Measurements from ENCODE around the gene TP73. TPM values are rescaled to one million over a fixed set of nuclear protein-coding genes. Genes with fewer than 3 reads are reported as not detected.

The TP73 gene
- total RNA-seq, 1 experiment from 2014 or later, result 4.4 TPM

DNA sequence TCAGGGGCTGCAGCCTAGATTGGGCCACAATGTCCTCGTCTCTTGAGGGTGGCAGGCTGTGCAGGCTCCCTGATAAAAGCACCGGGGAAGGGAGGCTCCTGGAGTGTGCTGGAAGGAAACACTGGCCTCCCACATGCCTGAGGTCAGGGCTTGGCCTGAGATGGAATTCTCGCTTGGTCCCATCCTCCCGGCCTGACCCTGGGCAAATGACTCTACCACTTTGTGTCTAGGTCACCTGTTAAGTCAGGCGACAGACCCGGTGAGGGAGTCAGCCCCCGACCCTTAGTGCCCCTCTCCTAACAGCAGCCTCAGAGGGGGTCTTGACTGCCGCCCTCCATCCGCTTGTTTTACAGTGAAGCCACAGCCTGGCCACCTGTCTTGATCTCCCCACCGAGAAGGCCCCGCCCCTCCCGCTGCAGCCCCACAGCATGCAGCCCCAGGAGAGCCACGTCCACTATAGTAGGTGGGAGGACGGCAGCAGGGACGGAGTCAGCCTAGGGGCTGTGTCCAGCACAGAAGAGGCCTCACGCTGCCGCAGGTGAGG, 122.7 kb downstream of the TP73 start:
- no peak for DNase-seq (ENCODE audit: low read depth)
- in situ Hi-C loops (cut with HindIII; ENCODE audit: low pct_unique_long_range_greater_than_20kb, low sequenced_read_pairs), result no loop called here

DNA sequence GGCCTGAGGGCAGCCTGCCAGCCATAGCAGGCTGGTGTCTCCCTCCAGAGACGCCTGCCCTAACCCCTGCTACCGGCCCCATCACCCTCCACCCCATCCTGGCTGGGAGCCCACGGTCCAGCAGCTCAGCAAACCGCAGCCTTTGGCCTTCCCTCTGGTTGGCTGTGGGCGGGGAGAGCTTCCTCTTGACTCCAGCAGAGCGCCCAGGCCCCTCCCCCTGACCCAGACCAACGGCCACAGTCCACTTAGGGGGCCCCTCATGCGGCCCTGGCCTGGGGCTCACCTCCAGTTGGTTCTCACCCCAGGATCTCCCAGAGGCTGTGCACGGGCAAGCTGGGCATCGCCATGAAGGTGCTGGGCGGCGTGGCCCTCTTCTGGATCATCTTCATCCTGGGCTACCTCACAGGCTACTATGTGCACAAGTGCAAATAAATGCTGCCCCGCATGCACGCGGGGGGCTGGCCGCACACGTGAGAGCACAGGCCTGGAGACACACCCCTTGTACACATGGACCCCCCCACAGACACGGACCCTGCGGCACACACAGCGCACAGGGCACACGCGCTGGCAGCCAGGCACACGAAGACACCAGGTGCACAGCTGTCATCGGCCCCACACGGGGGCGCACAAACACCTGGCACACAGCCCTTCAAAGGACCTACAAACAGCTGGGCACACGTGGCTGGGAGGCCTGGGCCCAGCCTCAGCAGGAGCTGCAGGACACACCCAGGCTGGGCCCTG, 123.3 kb downstream of the TP73 start:
- in situ Hi-C loops (cut with HindIII; ENCODE audit: low pct_unique_long_range_greater_than_20kb, low sequenced_read_pairs), result no loop called here
- peak; percentile 75 for DNase-seq (ENCODE audit: low read depth)

DNA sequence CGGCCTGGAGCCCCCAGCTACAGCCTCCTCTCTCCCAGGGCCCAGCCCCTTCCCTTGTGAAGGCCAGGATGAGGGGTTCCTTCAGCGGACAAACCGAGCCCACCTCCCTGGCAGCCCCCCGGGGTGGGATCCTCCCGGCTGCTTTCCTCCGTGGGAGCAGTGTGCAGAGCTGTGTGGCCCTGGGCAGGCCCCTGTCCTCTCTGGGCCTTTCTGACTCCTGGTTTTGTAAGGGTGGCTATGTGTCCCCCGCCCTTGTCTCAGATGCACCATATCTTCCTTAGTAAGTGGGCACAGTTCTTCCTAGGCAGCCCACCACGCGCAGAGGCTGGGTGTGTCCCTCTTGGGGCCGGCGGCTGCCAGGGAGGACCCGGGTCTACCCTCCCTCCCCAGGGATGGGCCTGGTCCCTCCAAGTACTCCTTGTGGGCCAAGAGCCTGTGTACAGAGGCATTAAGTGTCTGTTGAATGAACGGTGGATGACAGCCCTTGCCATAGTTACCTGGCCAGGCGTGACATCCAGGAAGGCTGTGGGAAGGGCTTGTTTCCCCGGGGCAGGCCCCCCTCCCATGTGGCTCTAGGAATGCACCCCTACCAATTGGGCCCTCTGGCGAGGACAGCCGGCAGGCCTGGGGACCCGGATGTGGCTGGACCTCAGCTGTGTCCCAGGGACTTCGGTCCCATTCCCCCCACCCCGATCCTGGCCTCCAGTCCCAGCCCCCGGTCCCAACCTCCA, 124.1 kb downstream of the TP73 start:
- in situ Hi-C loops (cut with HindIII; ENCODE audit: low pct_unique_long_range_greater_than_20kb, low sequenced_read_pairs), result no loop called here
- DNase-seq (ENCODE audit: low read depth), result no peak

DNA sequence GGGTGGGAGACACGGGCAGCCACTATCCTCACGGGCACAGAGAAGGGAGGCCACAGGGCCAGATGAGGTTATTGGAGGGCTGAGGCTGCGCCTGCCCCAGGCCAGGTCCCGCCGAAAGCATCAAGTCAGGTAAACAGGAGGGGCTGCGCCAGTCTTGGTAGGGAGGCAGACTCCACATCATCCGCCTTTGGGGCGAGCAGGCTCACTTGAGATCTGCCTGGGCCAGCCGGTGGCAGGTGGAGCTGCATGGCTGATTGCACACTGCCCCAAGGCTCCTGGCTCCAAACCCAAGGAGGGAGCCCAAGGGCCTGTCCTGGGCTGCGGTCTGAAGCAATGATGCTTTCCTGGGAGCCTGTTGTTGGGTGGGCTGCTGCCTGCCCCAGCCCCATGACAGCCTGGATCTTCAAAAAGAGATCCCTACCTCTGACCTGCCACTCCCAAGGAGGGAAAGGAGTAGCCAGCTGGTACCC, 124.8 kb downstream of the TP73 start:
- no peak for DNase-seq (ENCODE audit: low read depth)
- in situ Hi-C loops (cut with HindIII; ENCODE audit: low pct_unique_long_range_greater_than_20kb, low sequenced_read_pairs), result no loop called here

DNA sequence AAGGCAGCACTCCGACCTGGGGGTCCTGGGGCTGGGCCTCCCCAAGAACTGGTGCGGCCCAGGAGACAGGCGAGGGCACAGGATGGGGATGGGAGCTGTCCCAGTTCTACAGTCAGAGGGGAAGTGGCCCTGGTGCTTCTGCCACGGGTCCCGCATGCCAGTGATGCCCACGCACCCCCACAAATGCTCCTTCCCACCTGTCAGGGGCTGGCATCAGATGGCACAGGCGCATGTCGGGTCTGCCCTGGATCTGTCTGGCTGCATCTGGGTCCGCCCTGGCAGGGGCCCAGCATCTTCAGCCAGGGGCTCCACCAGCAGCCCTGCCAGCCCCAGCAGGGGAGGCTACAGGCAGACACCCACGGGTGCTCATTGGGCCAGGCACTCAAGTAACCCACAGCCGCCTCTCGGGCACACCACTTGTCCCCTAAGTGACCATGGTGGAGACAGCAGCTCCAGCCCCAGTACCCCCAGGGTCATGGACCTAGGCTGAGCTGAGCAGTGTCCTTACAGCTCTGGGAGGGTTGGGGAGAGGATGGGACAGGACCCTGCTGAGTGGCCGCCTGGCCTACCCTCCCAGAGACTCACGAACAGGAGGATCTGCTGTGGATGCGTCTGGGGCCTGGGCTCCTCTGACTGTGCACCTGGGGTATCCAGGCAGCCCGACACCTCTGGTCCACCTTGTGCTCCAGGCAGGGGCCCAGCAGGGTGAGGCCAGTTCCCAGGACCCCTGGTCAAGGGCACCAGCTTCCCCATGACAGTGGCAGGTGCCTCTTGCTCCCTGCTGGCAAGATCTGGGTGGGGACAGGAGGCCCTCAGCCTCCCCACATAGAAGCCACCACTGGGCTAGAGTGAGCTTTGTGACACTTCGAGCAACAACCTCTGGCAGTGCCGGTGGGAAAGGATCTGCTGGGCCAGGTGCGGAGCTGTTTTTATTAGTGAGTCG, 125.6 kb downstream of the TP73 start:
- in situ Hi-C loops (cut with HindIII; ENCODE audit: low pct_unique_long_range_greater_than_20kb, low sequenced_read_pairs), result no loop called here
- DNase-seq (ENCODE audit: low read depth), result no peak

DNA sequence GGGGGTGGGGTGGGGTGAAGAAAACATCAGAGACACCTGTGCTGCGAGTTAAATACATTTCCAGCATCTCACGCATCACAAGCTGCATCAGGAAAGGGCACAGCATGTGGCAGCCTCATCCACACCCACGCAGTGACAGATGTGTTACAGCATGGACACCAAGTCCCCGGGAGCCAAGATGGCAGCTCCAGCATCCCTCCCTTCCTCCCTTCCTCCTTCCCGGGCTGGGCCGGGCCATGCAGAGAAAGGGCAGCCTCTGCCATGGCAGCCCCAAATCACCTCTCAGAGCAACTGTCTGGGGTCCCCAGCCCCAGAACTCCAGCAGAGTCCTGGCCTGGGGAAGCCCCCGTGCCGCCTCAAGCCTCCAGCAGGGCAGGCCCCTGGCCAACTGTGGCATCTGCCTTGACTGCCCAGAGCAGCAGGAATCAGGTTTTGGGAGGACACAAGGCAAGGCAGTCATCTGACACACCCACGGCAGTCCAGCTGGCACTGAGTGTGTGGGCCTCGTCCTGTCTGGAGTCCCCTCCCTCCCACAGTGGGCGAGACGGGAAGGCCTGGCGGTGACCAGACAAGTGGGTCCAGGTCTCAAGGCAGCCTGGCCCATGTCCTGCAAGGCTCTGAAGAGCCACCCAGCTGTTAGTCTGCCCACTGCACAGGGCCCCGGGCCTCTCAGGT, 126.4 kb downstream of the TP73 start:
- in situ Hi-C loops (cut with HindIII; ENCODE audit: low pct_unique_long_range_greater_than_20kb, low sequenced_read_pairs), result no loop called here
- DNase-seq (ENCODE audit: low read depth), result no peak

DNA sequence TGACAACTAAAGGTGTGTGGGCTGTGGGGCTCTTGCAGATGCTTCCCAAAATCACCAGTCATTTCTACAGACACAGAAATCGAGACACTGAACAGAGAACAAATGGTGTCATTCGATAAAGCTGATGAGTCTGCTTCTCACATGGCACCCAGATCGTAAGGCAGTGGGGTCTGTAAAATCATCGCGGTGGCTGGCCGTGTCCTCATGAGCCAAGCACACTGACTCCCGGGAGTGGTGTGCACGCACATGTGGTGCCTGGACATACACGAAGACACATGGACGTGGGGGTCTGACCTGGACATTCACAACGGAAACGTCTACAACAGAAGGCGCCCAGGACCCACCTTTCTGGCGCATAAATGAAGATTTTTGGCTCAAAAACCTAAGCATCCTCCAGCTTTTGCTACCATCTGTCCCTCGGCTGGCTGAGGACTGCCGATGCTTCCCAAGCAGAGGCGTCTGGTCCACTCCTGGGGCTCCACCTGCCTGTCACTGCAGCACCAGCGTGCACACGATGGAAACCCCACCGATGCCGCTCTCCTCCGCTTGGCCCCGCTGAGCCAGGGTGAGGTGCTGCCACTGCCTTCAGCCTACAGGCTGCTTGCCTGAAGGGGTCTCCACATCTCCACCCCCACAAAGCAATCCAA, 127.1 kb downstream of the TP73 start:
- in situ Hi-C loops (cut with HindIII; ENCODE audit: low pct_unique_long_range_greater_than_20kb, low sequenced_read_pairs), result no loop called here
- DNase-seq (ENCODE audit: low read depth), result no peak

DNA sequence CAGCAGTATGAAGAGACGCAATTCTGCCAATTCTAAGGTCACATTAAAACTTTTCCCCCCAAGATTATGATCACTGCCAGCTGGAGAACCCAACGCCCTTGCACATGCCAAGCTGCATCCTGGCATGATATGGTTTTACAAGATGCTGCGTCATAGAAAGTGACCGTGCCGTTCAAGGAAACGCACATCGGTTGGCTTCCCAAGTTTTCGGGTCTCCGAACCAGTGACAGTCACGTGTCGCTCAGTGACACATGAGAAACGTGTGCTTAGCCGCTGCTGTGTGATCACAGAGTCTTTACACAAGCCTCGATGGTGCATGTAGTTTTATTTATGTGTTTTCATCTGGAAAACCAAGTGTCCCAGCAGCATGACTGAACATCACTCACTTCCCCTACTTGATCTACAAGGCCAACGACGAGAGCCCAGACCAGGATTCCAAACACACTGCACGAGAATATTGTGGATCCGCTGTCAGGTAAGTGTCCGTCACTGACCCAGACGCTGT, 127.6 kb downstream of the TP73 start:
- in situ Hi-C loops (cut with HindIII; ENCODE audit: low pct_unique_long_range_greater_than_20kb, low sequenced_read_pairs), result no loop called here
- no peak for DNase-seq (ENCODE audit: low read depth)

DNA sequence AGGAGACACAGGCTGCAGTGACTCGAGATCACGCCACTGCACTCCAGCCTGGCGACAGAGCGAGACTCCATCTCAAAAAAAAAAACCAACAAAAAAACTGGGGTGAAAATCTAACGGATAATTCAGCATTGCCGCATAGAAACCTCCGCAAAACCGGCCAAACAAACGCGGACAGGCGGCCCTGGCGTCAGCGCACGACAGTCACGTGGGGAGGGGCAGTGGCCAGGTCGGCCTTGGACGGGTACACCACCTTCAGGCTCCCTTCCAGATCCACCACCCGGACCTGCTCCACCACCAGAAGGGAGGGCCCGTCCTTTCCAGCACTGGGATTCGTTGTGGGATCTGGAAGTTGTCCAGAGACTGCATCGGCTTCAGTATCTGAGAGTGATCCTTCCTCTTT, 128.6 kb downstream of the TP73 start:
- in situ Hi-C loops (cut with HindIII; ENCODE audit: low pct_unique_long_range_greater_than_20kb, low sequenced_read_pairs), result no loop called here
- DNase-seq (ENCODE audit: low read depth), result no peak

DNA sequence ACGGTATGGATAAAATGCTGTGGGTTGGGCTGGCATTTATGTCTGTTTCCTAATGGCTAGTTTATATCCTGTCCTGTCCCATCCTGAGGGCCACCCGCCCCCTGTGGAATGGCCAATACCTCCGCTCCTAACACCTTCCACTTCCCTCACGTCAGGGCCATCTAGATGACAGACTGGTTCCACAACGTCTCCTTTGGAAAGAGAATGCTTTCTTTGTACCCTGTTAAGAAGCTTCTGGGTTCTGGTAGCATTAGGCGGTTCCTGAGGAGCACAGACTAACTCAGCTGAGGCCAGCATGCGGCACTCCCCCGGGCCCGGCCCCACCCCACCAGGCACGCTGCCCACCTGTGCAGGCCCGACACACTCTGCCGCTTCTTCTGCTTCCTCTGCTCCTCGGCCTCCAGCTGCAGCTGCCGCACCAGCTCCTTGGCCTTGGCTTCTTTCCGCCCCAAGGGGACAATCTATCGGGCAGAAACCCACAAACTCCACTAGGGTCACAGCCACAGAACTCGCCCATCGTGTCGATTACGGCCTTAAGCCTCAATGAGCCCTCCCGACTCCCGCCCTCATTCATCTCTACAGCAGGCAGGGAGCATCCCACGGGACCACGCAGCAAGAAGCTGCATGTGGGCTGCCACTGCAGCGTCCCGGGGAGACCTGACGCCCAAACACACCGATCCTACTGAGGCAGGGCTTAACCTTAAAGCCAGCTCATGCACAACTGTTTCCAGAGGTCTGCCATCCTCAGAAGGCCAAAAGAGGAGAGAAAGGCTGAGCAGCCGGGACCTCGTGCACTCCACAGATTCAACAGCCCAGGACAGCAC, 131.5 kb downstream of the TP73 start:
- in situ Hi-C loops (cut with HindIII; ENCODE audit: low pct_unique_long_range_greater_than_20kb, low sequenced_read_pairs), result no loop called here
- DNase-seq (ENCODE audit: low read depth), result no peak

DNA sequence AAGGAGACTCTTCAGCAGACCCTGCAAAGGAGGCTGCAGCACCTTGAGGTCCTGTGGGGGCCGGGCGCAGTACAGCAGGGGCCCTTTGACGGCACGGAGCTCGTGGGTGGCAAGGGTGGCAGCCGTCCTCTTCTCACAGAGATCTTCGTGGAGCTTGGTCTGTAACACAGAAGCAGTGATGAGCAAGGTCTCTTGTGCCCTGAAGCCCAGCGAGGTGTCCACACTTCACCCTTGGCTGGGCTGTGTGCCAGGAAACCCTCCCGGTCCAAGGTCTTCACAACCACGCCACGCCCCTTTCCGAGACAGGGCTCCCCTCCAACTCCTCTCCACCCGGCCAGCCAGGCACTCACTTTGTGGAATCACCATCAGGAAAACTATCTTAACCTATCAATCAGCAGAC, 132.7 kb downstream of the TP73 start:
- DNase-seq (ENCODE audit: low read depth), result no peak
- in situ Hi-C loops (cut with HindIII; ENCODE audit: low pct_unique_long_range_greater_than_20kb, low sequenced_read_pairs), result no loop called here

DNA sequence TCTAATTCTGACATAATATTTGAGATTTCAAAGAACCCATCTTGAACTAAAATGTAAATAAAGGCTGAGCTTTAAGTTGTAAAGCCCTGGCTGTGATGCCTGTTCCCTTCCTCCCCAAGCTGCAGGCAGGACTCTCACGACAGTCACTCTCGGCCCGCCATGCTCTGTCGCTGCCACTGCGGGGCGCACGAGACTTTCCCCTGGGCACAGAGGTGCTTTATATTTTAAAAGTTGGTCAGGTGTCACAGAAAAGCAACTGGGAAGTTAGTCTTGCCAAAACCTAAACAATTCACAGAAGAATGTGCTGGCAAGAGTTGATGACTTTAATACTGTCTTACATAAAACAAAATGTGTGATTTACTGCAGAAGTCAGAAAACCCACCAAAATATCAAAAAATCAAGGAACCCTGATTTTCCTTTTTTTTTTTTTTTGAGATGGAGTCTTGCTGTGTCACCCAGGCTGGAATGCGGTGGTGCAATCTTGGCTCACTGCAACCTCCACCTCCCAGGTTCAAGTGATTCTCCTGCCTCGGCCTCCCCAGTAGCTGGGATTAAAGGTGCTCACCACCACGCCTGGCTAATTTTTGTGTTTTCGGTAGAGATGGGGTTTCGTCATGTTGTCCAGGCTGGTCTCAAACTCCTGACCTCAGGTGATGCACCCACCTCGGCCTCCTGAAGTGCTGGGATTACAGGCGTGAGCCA, 133.3 kb downstream of the TP73 start:
- in situ Hi-C loops (cut with HindIII; ENCODE audit: low pct_unique_long_range_greater_than_20kb, low sequenced_read_pairs), result no loop called here
- no peak for DNase-seq (ENCODE audit: low read depth)

Other genes starting within 250 kb of the TP73 start
- gene ARHGEF16, start 197.9 kb upstream of the TP73 start, total RNA-seq (2014; rRNA removed; shearing (Covaris generic); ENCODE audit: low replicate concordance), result 2.6 and 3.3 TPM in 2 replicates
- 15.6 and 21.0 TPM in 2 replicates for gene MEGF6, start 41.0 kb upstream of the TP73 start, total RNA-seq (2014; rRNA removed; shearing (Covaris generic); ENCODE audit: low replicate concordance)
- gene TPRG1L, start 27.5 kb upstream of the TP73 start, total RNA-seq (2014; rRNA removed; shearing (Covaris generic); ENCODE audit: low replicate concordance), result 30.3 and 35.7 TPM in 2 replicates
- gene WRAP73, start 2.4 kb upstream of the TP73 start, total RNA-seq (2014; rRNA removed; shearing (Covaris generic); ENCODE audit: low replicate concordance), result 41.1 and 41.2 TPM in 2 replicates
- not detected in 2 replicates for gene CCDC27, start 99.9 kb downstream of the TP73 start, total RNA-seq (2014; rRNA removed; shearing (Covaris generic); ENCODE audit: low replicate concordance)
- 29.9 and 66.4 TPM in 2 replicates for gene SMIM1, start 120.2 kb downstream of the TP73 start, total RNA-seq (2014; rRNA removed; shearing (Covaris generic); ENCODE audit: low replicate concordance)
- 16.3 and 32.0 TPM in 2 replicates for gene LRRC47, start 144.0 kb downstream of the TP73 start, total RNA-seq (2014; rRNA removed; shearing (Covaris generic); ENCODE audit: low replicate concordance)
- 15.4 and 24.9 TPM in 2 replicates for gene CEP104, start 204.7 kb downstream of the TP73 start, total RNA-seq (2014; rRNA removed; shearing (Covaris generic); ENCODE audit: low replicate concordance)
- 9.2 and 27.9 TPM in 2 replicates for gene DFFB, start 205.0 kb downstream of the TP73 start, total RNA-seq (2014; rRNA removed; shearing (Covaris generic); ENCODE audit: low replicate concordance)
- gene C1orf174, start 247.8 kb downstream of the TP73 start, total RNA-seq (2014; rRNA removed; shearing (Covaris generic); ENCODE audit: low replicate concordance), result 53.9 and 76.4 TPM in 2 replicates

All from Caki2 (cell line).